Ovary (tissue), 3 donors: ENCODE measurements around the gene TRAK1.

ENCODE experiments used
- CTCF ChIP-seq, 3 donors: fragments of 450-650 bp in 2 of 3; fragments of 200-600 bp in 1 of 3; IDR thresholded peaks; one replicate each; pipeline versions ENCODE4 v1.5.1 to v1.8.0; 2016 to 2022; ENCODE audit warnings: antibody characterized with exemption in 3 of 3, mild to moderate bottlenecking in 1 of 3
- EP300 ChIP-seq: sonication (generic); formaldehyde crosslinking; IDR thresholded peaks from one replicate; pipeline ENCODE4 v1.6.1; 2017; ENCODE audit warnings: antibody characterized with exemption
- POLR2A ChIP-seq: fragments of 450-650 bp; IDR thresholded peaks from one replicate; pipeline ENCODE4 v1.6.1; 2017; ENCODE audit warnings: antibody characterized with exemption, mild to moderate bottlenecking, moderate library complexity
- donor health status: DM: no; HTN: no; CAD: no.

- no peak for TF ChIP-seq EP300
- no peak for TF ChIP-seq POLR2A
- TF ChIP-seq CTCF (IDR thresholded peaks at IDR 0.05), result no peak
Measured at GRCh38 chr3:42130329-42131070, 39.3 kb downstream of the TRAK1 start.
